WTC11 (cell line): ENCODE data around the gene TRIM42. TPM values are rescaled to one million over a fixed set of nuclear protein-coding genes. Genes with fewer than 3 reads are reported as not detected.

Source experiments
- ATAC-seq: fragments of 200-7000 bp; cut with Tn5 transposase; 2 replicates; pipeline ENCODE4 v1.10.0; 2021; ENCODE audit warnings: mild to moderate bottlenecking, moderate library complexity
- CTCF ChIA-PET: fragments of 300-600 bp; sonication (Branson Sonifier 250); formaldehyde crosslinking; loops from one replicate; lab custom pipeline; 2021; ENCODE audit warnings: antibody characterized with exemption; lab: Charles Lee
- POLR2A ChIA-PET: fragments of 350-600 bp; sonication (Branson Sonifier 250); formaldehyde crosslinking; loops from one replicate; lab custom pipeline; 2021; ENCODE audit warnings: antibody characterized with exemption; lab: Charles Lee
- DNase-seq: peaks from one replicate; pipeline ENCODE4 v3.0.0; 2021; ENCODE audit warnings: low spot score
- H3K27ac Mint-ChIP-seq: 2 replicates; pipeline ENCODE4 v1.8.0; 2021; ENCODE audit warnings: mixed read lengths
- H3K27me3 Mint-ChIP-seq: 2 replicates; pipeline ENCODE4 v1.8.0; 2021; ENCODE audit warnings: low read depth, mild to moderate bottlenecking, moderate library complexity, mixed read lengths
- H3K36me3 Mint-ChIP-seq: 2 replicates; pipeline ENCODE4 v1.8.0; 2021; ENCODE audit warnings: mixed read lengths
- H3K4me1 Mint-ChIP-seq: 2 replicates; pipeline ENCODE4 v1.8.0; 2022; ENCODE audit warnings: mixed read lengths
- H3K4me3 Mint-ChIP-seq: 2 replicates; pipeline ENCODE4 v1.8.0; 2021; ENCODE audit warnings: mild to moderate bottlenecking, moderate library complexity, mixed read lengths
- H3K9me3 Mint-ChIP-seq: 2 replicates; pipeline ENCODE4 v1.8.0; 2021; ENCODE audit warnings: mixed read lengths
- CBFB ChIP-seq: sonication (generic); formaldehyde crosslinking; IDR thresholded peaks from 2 replicates; pipeline ENCODE4 v1.8.1; 2022; ENCODE audit warnings: mild to moderate bottlenecking, low read depth, missing genetic modification reagents
- JUN ChIP-seq: sonication (generic); formaldehyde crosslinking; IDR thresholded peaks from 2 replicates; pipeline ENCODE4 v1.8.0; 2023; ENCODE audit warnings: mild to moderate bottlenecking, missing genetic modification reagents
- MXD4 ChIP-seq: fragments of 250-450 bp; sonication (Bioruptor Pico); IDR thresholded peaks from 2 replicates; pipeline ENCODE4 v1.8.0; 2021; ENCODE audit warnings: mild to moderate bottlenecking, moderate library complexity, borderline replicate concordance
- NFATC4 ChIP-seq: fragments of 250-450 bp; sonication (Bioruptor Pico); IDR thresholded peaks from 2 replicates; pipeline ENCODE4 v1.9.0; 2021; ENCODE audit warnings: mild to moderate bottlenecking
- NR3C1 ChIP-seq: sonication (generic); formaldehyde crosslinking; conservative IDR thresholded peaks from 2 replicates; pipeline ENCODE4 v1.8.1; 2023; ENCODE audit warnings: low read depth, mild to moderate bottlenecking, missing genetic modification reagents
- OVOL2 ChIP-seq: fragments of 250-450 bp; sonication (Bioruptor Pico); IDR thresholded peaks from 2 replicates; pipeline ENCODE4 v1.9.0; 2021; ENCODE audit warnings: mild to moderate bottlenecking, borderline replicate concordance
- RORB ChIP-seq: fragments of 250-450 bp; sonication (Bioruptor Pico); IDR thresholded peaks from 2 replicates; pipeline ENCODE4 v1.9.0; 2021; ENCODE audit warnings: mild to moderate bottlenecking
- SP1 ChIP-seq: sonication (generic); formaldehyde crosslinking; conservative IDR thresholded peaks from 2 replicates; pipeline ENCODE4 v1.8.1; 2022; ENCODE audit warnings: missing genetic modification reagents
- ZBTB21 ChIP-seq: sonication (generic); formaldehyde crosslinking; IDR thresholded peaks from 2 replicates; pipeline ENCODE4 v1.8.1; 2023; ENCODE audit warnings: mild to moderate bottlenecking, missing genetic modification reagents, borderline replicate concordance
- ZNF121 ChIP-seq: sonication (generic); formaldehyde crosslinking; IDR thresholded peaks from 2 replicates; pipeline ENCODE4 v1.8.0; 2023; ENCODE audit warnings: missing genetic modification reagents
- ZNF138 ChIP-seq: sonication (generic); formaldehyde crosslinking; conservative IDR thresholded peaks from 2 replicates; pipeline ENCODE4 v1.8.1; 2022; ENCODE audit warnings: mild to moderate bottlenecking, moderate library complexity, missing genetic modification reagents
- total RNA-seq: library from RNA; stranded (reverse); gene quantifications from 3 replicates; pipeline ENCODE4 v1.2.3, GENCODE V29; 2021
- TF ChIP-seq, protein P1 (sequence below): sonication (generic); formaldehyde crosslinking; IDR thresholded peaks from 2 replicates; pipeline ENCODE4 v1.8.1; 2022; ENCODE audit warnings: low read depth, mild to moderate bottlenecking, moderate library complexity, missing genetic modification reagents, borderline replicate concordance
- TF ChIP-seq, protein P2 (sequence below): sonication (generic); formaldehyde crosslinking; conservative IDR thresholded peaks from 2 replicates; pipeline ENCODE4 v1.8.1; 2023; ENCODE audit warnings: mild to moderate bottlenecking, low read depth, missing genetic modification reagents, moderate library complexity
- TF ChIP-seq, protein P3 (sequence below): fragments of 250-450 bp; sonication (Bioruptor Pico); conservative IDR thresholded peaks from 2 replicates; pipeline ENCODE4 v1.9.0; 2021; ENCODE audit warnings: mild to moderate bottlenecking
- TF ChIP-seq, protein P4 (sequence below): sonication (generic); formaldehyde crosslinking; IDR thresholded peaks from 2 replicates; pipeline ENCODE4 v1.8.1; 2023; ENCODE audit warnings: mild to moderate bottlenecking, missing genetic modification reagents, moderate library complexity
- TF ChIP-seq, protein P5 (sequence below): fragments of 200-600 bp; IDR thresholded peaks from 2 replicates; pipeline ENCODE4 v1.8.0; 2022; ENCODE audit warnings: antibody characterized with exemption
- TF ChIP-seq, protein P6 (sequence below): sonication (generic); formaldehyde crosslinking; IDR thresholded peaks from 2 replicates; pipeline ENCODE4 v1.8.1; 2023; ENCODE audit warnings: mild to moderate bottlenecking, missing genetic modification reagents
- TF ChIP-seq, protein P7 (sequence below): sonication (generic); formaldehyde crosslinking; IDR thresholded peaks from 2 replicates; pipeline ENCODE4 v1.8.1; 2023; ENCODE audit warnings: mild to moderate bottlenecking, missing genetic modification reagents, borderline replicate concordance

The TRIM42 gene
- total RNA-seq, 1 experiment from 2014 or later = not detected

DNA sequence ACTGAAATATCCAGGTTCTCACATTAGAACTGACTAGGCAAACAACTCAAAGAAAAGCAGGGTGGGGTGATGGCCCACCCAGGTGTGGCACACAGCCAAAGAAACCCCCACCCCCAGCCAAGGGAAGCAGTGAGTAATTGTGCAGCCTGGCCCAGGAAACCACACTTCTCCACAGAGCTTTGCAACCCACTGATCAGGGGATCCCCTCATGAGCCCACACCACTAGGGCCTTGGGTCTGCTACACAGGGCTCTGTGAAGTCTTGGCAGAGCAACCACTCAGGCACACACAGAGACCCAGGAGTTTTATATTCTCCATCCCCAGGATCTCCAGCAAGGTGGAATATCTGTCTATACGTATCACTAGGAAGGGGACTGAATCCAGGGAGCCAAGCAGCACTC lies 22.2 kb upstream of the TRIM42 start:
- TF ChIP-seq, protein P1, sequence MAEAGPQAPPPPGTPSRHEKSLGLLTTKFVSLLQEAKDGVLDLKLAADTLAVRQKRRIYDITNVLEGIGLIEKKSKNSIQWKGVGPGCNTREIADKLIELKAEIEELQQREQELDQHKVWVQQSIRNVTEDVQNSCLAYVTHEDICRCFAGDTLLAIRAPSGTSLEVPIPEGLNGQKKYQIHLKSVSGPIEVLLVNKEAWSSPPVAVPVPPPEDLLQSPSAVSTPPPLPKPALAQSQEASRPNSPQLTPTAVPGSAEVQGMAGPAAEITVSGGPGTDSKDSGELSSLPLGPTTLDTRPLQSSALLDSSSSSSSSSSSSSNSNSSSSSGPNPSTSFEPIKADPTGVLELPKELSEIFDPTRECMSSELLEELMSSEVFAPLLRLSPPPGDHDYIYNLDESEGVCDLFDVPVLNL (CRISPR knock-in tag) = no peak
- TF ChIP-seq, protein P2, sequence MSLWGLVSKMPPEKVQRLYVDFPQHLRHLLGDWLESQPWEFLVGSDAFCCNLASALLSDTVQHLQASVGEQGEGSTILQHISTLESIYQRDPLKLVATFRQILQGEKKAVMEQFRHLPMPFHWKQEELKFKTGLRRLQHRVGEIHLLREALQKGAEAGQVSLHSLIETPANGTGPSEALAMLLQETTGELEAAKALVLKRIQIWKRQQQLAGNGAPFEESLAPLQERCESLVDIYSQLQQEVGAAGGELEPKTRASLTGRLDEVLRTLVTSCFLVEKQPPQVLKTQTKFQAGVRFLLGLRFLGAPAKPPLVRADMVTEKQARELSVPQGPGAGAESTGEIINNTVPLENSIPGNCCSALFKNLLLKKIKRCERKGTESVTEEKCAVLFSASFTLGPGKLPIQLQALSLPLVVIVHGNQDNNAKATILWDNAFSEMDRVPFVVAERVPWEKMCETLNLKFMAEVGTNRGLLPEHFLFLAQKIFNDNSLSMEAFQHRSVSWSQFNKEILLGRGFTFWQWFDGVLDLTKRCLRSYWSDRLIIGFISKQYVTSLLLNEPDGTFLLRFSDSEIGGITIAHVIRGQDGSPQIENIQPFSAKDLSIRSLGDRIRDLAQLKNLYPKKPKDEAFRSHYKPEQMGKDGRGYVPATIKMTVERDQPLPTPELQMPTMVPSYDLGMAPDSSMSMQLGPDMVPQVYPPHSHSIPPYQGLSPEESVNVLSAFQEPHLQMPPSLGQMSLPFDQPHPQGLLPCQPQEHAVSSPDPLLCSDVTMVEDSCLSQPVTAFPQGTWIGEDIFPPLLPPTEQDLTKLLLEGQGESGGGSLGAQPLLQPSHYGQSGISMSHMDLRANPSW (CRISPR knock-in tag) = no peak
- H3K27ac Mint-ChIP-seq = no peak overlapping the region
- no peaks in the 10 kb centered on the region for H3K4me1 Mint-ChIP-seq
- no peak overlapping the region for H3K4me3 Mint-ChIP-seq
- ChIA-PET POLR2A (no interaction called here), CTCF (no interaction called here)
- no peaks in the 10 kb centered on the region; the same call in none of the 2 replicates for H3K27me3 Mint-ChIP-seq
- no peak for ATAC-seq
- peaks cover 52% of the 10 kb centered on the region for H3K9me3 Mint-ChIP-seq
- DNase-seq = no peak
- peaks cover 6% of the 10 kb centered on the region for H3K36me3 Mint-ChIP-seq

DNA sequence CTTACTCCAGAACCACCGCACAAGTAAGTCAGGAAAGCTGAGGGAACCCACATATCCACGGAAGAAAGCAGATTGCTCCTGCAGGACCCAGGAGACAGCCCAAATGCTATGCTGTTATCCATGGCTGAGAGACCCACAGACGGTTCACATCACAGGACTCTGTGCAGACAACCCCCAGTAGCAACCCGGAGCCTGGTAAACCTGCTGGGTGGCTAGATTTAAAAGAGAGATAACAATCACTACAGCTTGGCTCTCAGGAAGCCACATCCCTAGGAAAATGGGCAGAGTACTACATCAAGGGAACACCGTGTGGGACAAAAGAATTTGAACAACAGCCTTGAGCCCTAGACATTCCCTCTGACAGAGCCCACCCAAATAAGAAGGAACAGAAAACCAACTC lies 13.8 kb upstream of the TRIM42 start:
- DNase-seq (no peak), ATAC-seq (no peak)
- Mint-ChIP-seq H3K27ac (no peak overlapping the region), H3K4me1 (no peaks in the 10 kb centered on the region), H3K27me3 (no peaks in the 10 kb centered on the region; the same call in 1 of the 2 replicates), H3K36me3 (0 out of 2 replicates have a peak, but pooled peaks cover 3% of the 10 kb centered on the region), H3K9me3 (peaks cover 44% of the 10 kb centered on the region), H3K4me3 (no peak overlapping the region)
- ChIA-PET POLR2A (no interaction called here), CTCF (no interaction called here)
- TF ChIP-seq, protein P3, sequence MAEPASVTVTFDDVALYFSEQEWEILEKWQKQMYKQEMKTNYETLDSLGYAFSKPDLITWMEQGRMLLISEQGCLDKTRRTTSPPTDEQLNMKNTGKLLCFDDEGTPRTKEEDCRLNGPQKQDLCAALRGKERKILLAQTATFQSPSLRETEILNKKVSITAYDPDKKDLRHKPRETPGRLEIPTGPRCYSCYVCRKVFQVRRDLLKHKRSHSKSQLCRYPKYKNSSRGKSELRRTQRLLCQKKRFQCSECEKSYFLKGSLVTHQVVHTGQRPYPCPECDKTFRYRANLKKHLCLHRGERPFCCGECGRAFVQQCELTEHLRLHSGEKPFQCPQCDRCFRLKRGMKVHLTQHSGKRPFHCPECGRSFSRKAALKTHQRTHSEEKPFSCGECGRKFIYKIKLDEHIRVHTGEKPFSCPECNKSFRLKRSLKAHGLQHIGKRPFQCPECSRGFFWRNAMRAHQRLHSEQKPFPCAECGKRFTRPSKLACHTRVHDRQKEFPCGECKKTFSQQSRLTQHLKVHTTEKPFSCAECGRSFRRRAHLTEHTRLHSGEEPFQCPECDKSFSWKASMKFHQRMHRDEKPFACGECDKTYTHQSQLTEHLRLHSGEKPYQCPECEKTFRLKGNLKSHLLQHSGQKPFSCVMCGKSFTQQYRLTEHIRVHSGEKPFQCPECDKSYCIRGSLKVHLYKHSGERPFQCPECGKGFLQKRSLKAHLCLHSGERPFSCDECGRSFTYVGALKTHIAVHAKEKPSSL (CRISPR knock-in tag) = no peak
- no peak for TF ChIP-seq RORB (CRISPR knock-in tag)
- TF ChIP-seq ZBTB21 (CRISPR knock-in tag) = no peak
- TF ChIP-seq ZNF121 (CRISPR knock-in tag) = no peak
- no peak for TF ChIP-seq MXD4
- no peak for TF ChIP-seq ZNF138
- TF ChIP-seq, protein P4, sequence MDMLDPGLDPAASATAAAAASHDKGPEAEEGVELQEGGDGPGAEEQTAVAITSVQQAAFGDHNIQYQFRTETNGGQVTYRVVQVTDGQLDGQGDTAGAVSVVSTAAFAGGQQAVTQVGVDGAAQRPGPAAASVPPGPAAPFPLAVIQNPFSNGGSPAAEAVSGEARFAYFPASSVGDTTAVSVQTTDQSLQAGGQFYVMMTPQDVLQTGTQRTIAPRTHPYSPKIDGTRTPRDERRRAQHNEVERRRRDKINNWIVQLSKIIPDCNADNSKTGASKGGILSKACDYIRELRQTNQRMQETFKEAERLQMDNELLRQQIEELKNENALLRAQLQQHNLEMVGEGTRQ (CRISPR knock-in tag) = no peak
- no peak for TF ChIP-seq OVOL2
- no peak for TF ChIP-seq SP1 (CRISPR knock-in tag)
- TF ChIP-seq, protein P5, sequence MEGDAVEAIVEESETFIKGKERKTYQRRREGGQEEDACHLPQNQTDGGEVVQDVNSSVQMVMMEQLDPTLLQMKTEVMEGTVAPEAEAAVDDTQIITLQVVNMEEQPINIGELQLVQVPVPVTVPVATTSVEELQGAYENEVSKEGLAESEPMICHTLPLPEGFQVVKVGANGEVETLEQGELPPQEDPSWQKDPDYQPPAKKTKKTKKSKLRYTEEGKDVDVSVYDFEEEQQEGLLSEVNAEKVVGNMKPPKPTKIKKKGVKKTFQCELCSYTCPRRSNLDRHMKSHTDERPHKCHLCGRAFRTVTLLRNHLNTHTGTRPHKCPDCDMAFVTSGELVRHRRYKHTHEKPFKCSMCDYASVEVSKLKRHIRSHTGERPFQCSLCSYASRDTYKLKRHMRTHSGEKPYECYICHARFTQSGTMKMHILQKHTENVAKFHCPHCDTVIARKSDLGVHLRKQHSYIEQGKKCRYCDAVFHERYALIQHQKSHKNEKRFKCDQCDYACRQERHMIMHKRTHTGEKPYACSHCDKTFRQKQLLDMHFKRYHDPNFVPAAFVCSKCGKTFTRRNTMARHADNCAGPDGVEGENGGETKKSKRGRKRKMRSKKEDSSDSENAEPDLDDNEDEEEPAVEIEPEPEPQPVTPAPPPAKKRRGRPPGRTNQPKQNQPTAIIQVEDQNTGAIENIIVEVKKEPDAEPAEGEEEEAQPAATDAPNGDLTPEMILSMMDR = no peak
- no peak for TF ChIP-seq JUN (CRISPR knock-in tag)
- TF ChIP-seq NFATC4 = no peak
- no peak for TF ChIP-seq NR3C1
- TF ChIP-seq, protein P6, sequence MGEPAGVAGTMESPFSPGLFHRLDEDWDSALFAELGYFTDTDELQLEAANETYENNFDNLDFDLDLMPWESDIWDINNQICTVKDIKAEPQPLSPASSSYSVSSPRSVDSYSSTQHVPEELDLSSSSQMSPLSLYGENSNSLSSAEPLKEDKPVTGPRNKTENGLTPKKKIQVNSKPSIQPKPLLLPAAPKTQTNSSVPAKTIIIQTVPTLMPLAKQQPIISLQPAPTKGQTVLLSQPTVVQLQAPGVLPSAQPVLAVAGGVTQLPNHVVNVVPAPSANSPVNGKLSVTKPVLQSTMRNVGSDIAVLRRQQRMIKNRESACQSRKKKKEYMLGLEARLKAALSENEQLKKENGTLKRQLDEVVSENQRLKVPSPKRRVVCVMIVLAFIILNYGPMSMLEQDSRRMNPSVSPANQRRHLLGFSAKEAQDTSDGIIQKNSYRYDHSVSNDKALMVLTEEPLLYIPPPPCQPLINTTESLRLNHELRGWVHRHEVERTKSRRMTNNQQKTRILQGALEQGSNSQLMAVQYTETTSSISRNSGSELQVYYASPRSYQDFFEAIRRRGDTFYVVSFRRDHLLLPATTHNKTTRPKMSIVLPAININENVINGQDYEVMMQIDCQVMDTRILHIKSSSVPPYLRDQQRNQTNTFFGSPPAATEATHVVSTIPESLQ (CRISPR knock-in tag) = no peak
- TF ChIP-seq, protein P7, sequence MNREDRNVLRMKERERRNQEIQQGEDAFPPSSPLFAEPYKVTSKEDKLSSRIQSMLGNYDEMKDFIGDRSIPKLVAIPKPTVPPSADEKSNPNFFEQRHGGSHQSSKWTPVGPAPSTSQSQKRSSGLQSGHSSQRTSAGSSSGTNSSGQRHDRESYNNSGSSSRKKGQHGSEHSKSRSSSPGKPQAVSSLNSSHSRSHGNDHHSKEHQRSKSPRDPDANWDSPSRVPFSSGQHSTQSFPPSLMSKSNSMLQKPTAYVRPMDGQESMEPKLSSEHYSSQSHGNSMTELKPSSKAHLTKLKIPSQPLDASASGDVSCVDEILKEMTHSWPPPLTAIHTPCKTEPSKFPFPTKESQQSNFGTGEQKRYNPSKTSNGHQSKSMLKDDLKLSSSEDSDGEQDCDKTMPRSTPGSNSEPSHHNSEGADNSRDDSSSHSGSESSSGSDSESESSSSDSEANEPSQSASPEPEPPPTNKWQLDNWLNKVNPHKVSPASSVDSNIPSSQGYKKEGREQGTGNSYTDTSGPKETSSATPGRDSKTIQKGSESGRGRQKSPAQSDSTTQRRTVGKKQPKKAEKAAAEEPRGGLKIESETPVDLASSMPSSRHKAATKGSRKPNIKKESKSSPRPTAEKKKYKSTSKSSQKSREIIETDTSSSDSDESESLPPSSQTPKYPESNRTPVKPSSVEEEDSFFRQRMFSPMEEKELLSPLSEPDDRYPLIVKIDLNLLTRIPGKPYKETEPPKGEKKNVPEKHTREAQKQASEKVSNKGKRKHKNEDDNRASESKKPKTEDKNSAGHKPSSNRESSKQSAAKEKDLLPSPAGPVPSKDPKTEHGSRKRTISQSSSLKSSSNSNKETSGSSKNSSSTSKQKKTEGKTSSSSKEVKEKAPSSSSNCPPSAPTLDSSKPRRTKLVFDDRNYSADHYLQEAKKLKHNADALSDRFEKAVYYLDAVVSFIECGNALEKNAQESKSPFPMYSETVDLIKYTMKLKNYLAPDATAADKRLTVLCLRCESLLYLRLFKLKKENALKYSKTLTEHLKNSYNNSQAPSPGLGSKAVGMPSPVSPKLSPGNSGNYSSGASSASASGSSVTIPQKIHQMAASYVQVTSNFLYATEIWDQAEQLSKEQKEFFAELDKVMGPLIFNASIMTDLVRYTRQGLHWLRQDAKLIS (CRISPR knock-in tag) = no peak
- no peak for TF ChIP-seq CBFB (CRISPR knock-in tag)
